ENCODE data around the gene PDK4. TPM values are rescaled to one million over a fixed set of nuclear protein-coding genes. Genes with fewer than 3 reads are reported as not detected.
A peak's percentile ranks its signal among the peaks of the same experiment; 100 is the strongest.

The PDK4 gene
- total RNA-seq, 1 experiment from 2014 or later: 1.2 TPM

DNA sequence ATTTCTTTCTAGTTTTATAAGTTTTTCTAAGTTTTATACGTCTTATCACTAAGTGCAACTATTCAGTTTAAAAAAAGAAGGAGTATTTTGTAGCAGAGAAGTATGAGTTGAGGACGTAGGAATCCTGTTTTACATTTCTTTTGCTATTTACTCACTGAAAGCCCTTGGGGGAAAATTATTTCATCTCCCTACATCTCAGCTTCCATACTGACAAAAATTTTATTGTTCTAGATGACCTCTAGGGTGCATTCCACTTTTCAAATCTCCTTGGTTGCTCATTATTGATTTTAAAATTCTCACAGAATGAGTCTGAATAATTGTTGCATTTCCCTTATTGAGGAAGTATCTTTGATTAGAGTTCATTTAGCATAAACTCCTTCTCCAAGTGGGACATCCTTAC, 14.9 kb upstream of the PDK4 start:
- H3K27ac Mint-ChIP-seq (ENCODE audit: low read depth, unreplicated experiment): no peak overlapping the region
- ChIA-PET CTCF (no interaction called here), POLR2A (interaction anchor here (1.1 kb wide), 1 partner anchor 10 kb away, joined by 3 read pairs; no protein-coding TSS in a partner anchor)
- no peaks in the 10 kb centered on the region for H3K27me3 Mint-ChIP-seq (ENCODE audit: insufficient read depth, unreplicated experiment)
- TF ChIP-seq, protein P1, sequence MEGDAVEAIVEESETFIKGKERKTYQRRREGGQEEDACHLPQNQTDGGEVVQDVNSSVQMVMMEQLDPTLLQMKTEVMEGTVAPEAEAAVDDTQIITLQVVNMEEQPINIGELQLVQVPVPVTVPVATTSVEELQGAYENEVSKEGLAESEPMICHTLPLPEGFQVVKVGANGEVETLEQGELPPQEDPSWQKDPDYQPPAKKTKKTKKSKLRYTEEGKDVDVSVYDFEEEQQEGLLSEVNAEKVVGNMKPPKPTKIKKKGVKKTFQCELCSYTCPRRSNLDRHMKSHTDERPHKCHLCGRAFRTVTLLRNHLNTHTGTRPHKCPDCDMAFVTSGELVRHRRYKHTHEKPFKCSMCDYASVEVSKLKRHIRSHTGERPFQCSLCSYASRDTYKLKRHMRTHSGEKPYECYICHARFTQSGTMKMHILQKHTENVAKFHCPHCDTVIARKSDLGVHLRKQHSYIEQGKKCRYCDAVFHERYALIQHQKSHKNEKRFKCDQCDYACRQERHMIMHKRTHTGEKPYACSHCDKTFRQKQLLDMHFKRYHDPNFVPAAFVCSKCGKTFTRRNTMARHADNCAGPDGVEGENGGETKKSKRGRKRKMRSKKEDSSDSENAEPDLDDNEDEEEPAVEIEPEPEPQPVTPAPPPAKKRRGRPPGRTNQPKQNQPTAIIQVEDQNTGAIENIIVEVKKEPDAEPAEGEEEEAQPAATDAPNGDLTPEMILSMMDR (IDR thresholded peaks at IDR 0.05; ENCODE audit: unreplicated experiment): no peak
- no TSS peak for BruUV-seq (replicated peaks)
- DNase-seq (ENCODE audit: unreplicated experiment): no peak
- intact Hi-C loops (cut with micrococcal nuclease): no loop called here
- H3K36me3 Mint-ChIP-seq (ENCODE audit: insufficient read depth, unreplicated experiment): no peaks in the 10 kb centered on the region
- peaks cover 15% of the 10 kb centered on the region for H3K9me3 Mint-ChIP-seq (ENCODE audit: unreplicated experiment)
- H3K4me3 Mint-ChIP-seq (ENCODE audit: unreplicated experiment): no peak overlapping the region
- H3K4me1 Mint-ChIP-seq (ENCODE audit: insufficient read depth, unreplicated experiment): peaks cover 13% of the 10 kb centered on the region

GRCh38 chr7:95609277-95609971, 13.1 kb upstream of the PDK4 start:
- no TSS peak for BruUV-seq (replicated peaks)
- Mint-ChIP-seq H3K27ac (ENCODE audit: low read depth, unreplicated experiment) (peak overlapping the region; percentile 90), H3K4me3 (ENCODE audit: unreplicated experiment) (peak overlapping the region; percentile 53), H3K27me3 (ENCODE audit: insufficient read depth, unreplicated experiment) (no peaks in the 10 kb centered on the region), H3K36me3 (ENCODE audit: insufficient read depth, unreplicated experiment) (no peaks in the 10 kb centered on the region), H3K4me1 (ENCODE audit: insufficient read depth, unreplicated experiment) (peaks cover 13% of the 10 kb centered on the region), H3K9me3 (ENCODE audit: unreplicated experiment) (peaks cover 2% of the 10 kb centered on the region)
- intact Hi-C loops (cut with micrococcal nuclease): loop anchor here (2.0 kb wide), 1 partner anchor 59 kb away; no protein-coding TSS in a partner anchor
- peak; percentile 52 for DNase-seq (ENCODE audit: unreplicated experiment)
- ChIA-PET POLR2A (interaction anchor here (0.8 to 3.8 kb wide), 12 partner anchors 11 to 79 kb away, joined by 3 to 61 read pairs (median 4); partner anchors contain the start of gene PDK4), CTCF (interaction anchor here (0.5 to 2.3 kb wide), 8 partner anchors 12 to 107 kb away, joined by 3 to 14 read pairs (median 4); partner anchors contain the start of gene PDK4)
- TF ChIP-seq, protein P1 (IDR thresholded peaks at IDR 0.05; ENCODE audit: unreplicated experiment): no peak

DNA sequence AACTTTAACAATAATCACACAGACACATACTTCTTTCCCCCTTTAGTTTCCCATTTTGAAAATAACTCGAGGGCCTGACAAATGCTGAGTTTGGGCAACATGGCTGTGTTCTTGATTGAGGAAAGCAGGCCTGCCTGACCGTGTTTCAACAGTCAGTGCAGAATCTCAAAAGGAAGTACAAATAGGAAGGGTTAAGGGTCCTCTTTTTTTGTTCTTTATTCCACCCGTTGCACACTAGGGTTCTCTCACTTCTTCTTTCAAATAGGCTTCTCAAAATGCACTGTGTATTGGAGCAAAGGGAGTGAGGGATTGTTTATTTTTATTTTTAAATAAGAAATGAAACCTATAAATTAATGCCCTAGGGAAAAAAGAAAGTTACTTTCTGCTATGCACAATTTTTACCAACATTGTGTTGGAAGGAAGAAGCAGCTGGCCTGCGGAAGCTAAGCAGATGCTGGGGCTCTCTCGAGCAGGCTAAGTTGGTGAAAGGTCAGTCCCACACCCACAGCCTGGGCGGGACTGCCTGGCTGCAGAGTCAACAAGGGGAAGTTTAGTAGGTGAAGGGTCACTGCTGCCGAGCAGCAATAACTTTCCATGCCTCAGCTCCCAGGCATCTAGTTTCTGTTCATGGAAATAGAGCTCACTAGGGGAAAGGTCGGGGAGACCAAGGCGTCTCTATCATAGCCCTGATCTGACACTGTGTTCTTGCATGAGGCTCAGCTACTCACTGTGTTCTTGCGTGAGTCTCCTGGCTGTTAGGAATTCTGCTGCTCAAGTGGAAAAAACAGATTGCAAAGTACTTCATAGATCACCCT, 12.2 kb upstream of the PDK4 start:
- Mint-ChIP-seq H3K4me1 (ENCODE audit: insufficient read depth, unreplicated experiment) (peaks cover 13% of the 10 kb centered on the region), H3K27ac (ENCODE audit: low read depth, unreplicated experiment) (peak overlapping the region; percentile 90), H3K27me3 (ENCODE audit: insufficient read depth, unreplicated experiment) (no peaks in the 10 kb centered on the region), H3K9me3 (ENCODE audit: unreplicated experiment) (no peaks in the 10 kb centered on the region), H3K4me3 (ENCODE audit: unreplicated experiment) (peak overlapping the region; percentile 53), H3K36me3 (ENCODE audit: insufficient read depth, unreplicated experiment) (no peaks in the 10 kb centered on the region)
- intact Hi-C loops (cut with micrococcal nuclease): loop anchor here (2.0 kb wide), 1 partner anchor 58 kb away; no protein-coding TSS in a partner anchor
- TF ChIP-seq, protein P1 (IDR thresholded peaks at IDR 0.05; ENCODE audit: unreplicated experiment): no peak
- DNase-seq (ENCODE audit: unreplicated experiment): peak; percentile 95
- ChIA-PET CTCF (interaction anchor here (0.6 to 2.3 kb wide), 6 partner anchors 10 to 82 kb away, joined by 3 to 14 read pairs (median 4); no protein-coding TSS in a partner anchor), POLR2A (interaction anchor here (0.7 to 3.8 kb wide), 14 partner anchors 11 to 425 kb away, joined by 3 to 61 read pairs (median 4); partner anchors contain the start of gene PDK4)
- BruUV-seq (replicated peaks): no TSS peak

- intact Hi-C loops (cut with micrococcal nuclease): no loop called here
- DNase-seq (ENCODE audit: unreplicated experiment): no peak
- CTCF ChIA-PET: interaction anchor here (1.5 to 2.3 kb wide), 2 partner anchors 80 to 83 kb away, joined by 4 to 14 read pairs; no protein-coding TSS in a partner anchor
- no peaks in the 10 kb centered on the region for H3K9me3 Mint-ChIP-seq (ENCODE audit: unreplicated experiment)
- no peaks in the 10 kb centered on the region for H3K27me3 Mint-ChIP-seq (ENCODE audit: insufficient read depth, unreplicated experiment)
- TF ChIP-seq, protein P1 (IDR thresholded peaks at IDR 0.05; ENCODE audit: unreplicated experiment): no peak
- peaks cover 13% of the 10 kb centered on the region for H3K4me1 Mint-ChIP-seq (ENCODE audit: insufficient read depth, unreplicated experiment)
- no TSS peak for BruUV-seq (replicated peaks)
- POLR2A ChIA-PET: interaction anchor here (0.5 to 3.8 kb wide), 9 partner anchors 10 to 1686 kb away, joined by 3 to 61 read pairs (median 4); partner anchors contain the start of genes GNG11 and PDK4
- H3K36me3 Mint-ChIP-seq (ENCODE audit: insufficient read depth, unreplicated experiment): no peaks in the 10 kb centered on the region
- H3K4me3 Mint-ChIP-seq (ENCODE audit: unreplicated experiment): no peak overlapping the region
- peak overlapping the region; percentile 90 for H3K27ac Mint-ChIP-seq (ENCODE audit: low read depth, unreplicated experiment)
These were observed 11.2 kb upstream of the PDK4 start for GRCh38 chr7:95607561-95607960.
